Endodermal cell (in vitro differentiated cells): Measurements from ENCODE around the gene HAUS8. TPM values are rescaled to one million over a fixed set of nuclear protein-coding genes. Genes with fewer than 3 reads are reported as not detected.

ENCODE experiments used
- DNase-seq: peaks from one replicate; pipeline ENCODE4 v3.0.0-alpha.2; 2017
- H3K27ac ChIP-seq: 2 replicates; pipeline ENCODE4 v1.5.1; 2013; ENCODE audit warnings: mild to moderate bottlenecking, low read depth, low read length, moderate library complexity
- H3K27me3 ChIP-seq: 2 replicates; pipeline ENCODE4 v1.6.1; 2013; ENCODE audit warnings: mild to moderate bottlenecking, low read length, moderate library complexity; ENCODE audit not compliant: insufficient read depth, control insufficient read depth, poor library complexity, severe bottlenecking
- H3K36me3 ChIP-seq: 2 replicates; pipeline ENCODE4 v1.7.0; 2013; ENCODE audit warnings: mild to moderate bottlenecking, low read length, moderate library complexity; ENCODE audit not compliant: control insufficient read depth, insufficient read depth
- H3K4me1 ChIP-seq: one replicate; pipeline ENCODE4 v1.7.0; 2013; ENCODE audit warnings: low read length; ENCODE audit not compliant: control insufficient read depth, insufficient read depth
- H3K4me3 ChIP-seq: 2 replicates; pipeline ENCODE4 v1.5.1; 2013; ENCODE audit warnings: mild to moderate bottlenecking, low read length, moderate library complexity
- H3K9ac ChIP-seq: 2 replicates; pipeline ENCODE4 v1.6.1; 2013; ENCODE audit warnings: mild to moderate bottlenecking, low read length, moderate library complexity; ENCODE audit not compliant: poor library complexity, severe bottlenecking; ENCODE audit errors: extremely low read depth
- H3K9me3 ChIP-seq: 2 replicates; pipeline ENCODE4 v1.6.1; 2013; ENCODE audit warnings: mild to moderate bottlenecking, low read length, moderate library complexity; ENCODE audit not compliant: control insufficient read depth
- H3K27ac Mint-ChIP-seq: 2 replicates; pipeline ENCODE4 v1.8.0; 2020; ENCODE audit warnings: mixed read lengths
- H3K27me3 Mint-ChIP-seq: 2 replicates; pipeline ENCODE4 v1.8.0; 2021; ENCODE audit warnings: mild to moderate bottlenecking, mixed read lengths; ENCODE audit not compliant: insufficient read depth
- H3K36me3 Mint-ChIP-seq: 2 replicates; pipeline ENCODE4 v1.8.0; 2020; ENCODE audit warnings: low read depth, mixed read lengths
- H3K4me1 Mint-ChIP-seq: 2 replicates; pipeline ENCODE4 v1.8.0; 2020; ENCODE audit warnings: mixed read lengths
- H3K4me3 Mint-ChIP-seq: 2 replicates; pipeline ENCODE4 v1.8.0; 2020; ENCODE audit warnings: mild to moderate bottlenecking, moderate library complexity, mixed read lengths
- H3K9me3 Mint-ChIP-seq: 2 replicates; pipeline ENCODE4 v1.8.0; 2020; ENCODE audit warnings: mild to moderate bottlenecking, mixed read lengths
- CTCF ChIP-seq: fragments of 200-600 bp; sonication (generic); conservative IDR thresholded peaks from 2 replicates; pipeline ENCODE4 v1.5.0; 2021; ENCODE audit warnings: antibody characterized with exemption, mild to moderate bottlenecking
- WGBS, 2 experiments: methylation state at CpG; one replicate each; pipeline versions ENCODE4 v1.1.5 to v1.1.7; 2013; ENCODE audit warnings: missing lambda C conversion rate in 2 of 2, mixed read lengths in 1 of 2; ENCODE audit not compliant: insufficient coverage in 1 of 2, insufficient read length in 1 of 2; 5-methylcytosine and 5-hydroxymethylcytosine counted together
- total RNA-seq, 2 donors: library from RNA; stranded (reverse); fragmentation: NEBNext Ultra II Directional in 1 of 2; extraction: Animal tissue kit (Norgen Biotek cat#: 25700) in 1 of 2; gene quantifications; 2 replicates in 1 of 2; 3 replicates in 1 of 2; pipeline ENCODE4 v1.2.1, GENCODE V29; 2021

HAUS8 gene
- total RNA-seq, 2 donors from 2014 or later = 19.4 to 19.9 TPM

GRCh38 chr19:17023805-17024204 lies 51.4 kb downstream of the HAUS8 start:
- Histone ChIP-seq H3K27ac (no peak overlapping the region), H3K4me3 (no peak overlapping the region), H3K4me1 (no peaks in the 10 kb centered on the region), H3K9ac (no peak overlapping the region), H3K27me3 (peaks cover 11% of the 10 kb centered on the region), H3K9me3 (peaks cover 16% of the 10 kb centered on the region), H3K36me3 (no peaks in the 10 kb centered on the region)
- WGBS, 2 experiments = 87 to 92% methylated on average over 3 of the region's 3 CpGs
- Mint-ChIP-seq H3K36me3 (peaks cover 15% of the 10 kb centered on the region), H3K27me3 (peaks cover 15% of the 10 kb centered on the region), H3K4me3 (no peak overlapping the region), H3K9me3 (peaks cover 17% of the 10 kb centered on the region), H3K4me1 (peaks cover 5% of the 10 kb centered on the region), H3K27ac (no peak overlapping the region)
- no peak for TF ChIP-seq CTCF
- no peak for DNase-seq

GRCh38 chr19:17022738-17023137 lies 52.5 kb downstream of the HAUS8 start:
- no peak overlapping the region for H3K9ac ChIP-seq
- no peak for TF ChIP-seq CTCF
- peaks cover 11% of the 10 kb centered on the region for H3K27me3 ChIP-seq

GRCh38 chr19:17021793-17022590 lies 53.3 kb downstream of the HAUS8 start:
- H3K27ac Mint-ChIP-seq = no peak overlapping the region
- peaks cover 19% of the 10 kb centered on the region for H3K36me3 Mint-ChIP-seq

More at GRCh38 chr19:17022738-17023137, 52.5 kb downstream of the HAUS8 start:
- Mint-ChIP-seq H3K4me3 (no peak overlapping the region), H3K27me3 (peaks cover 11% of the 10 kb centered on the region), H3K9me3 (peaks cover 17% of the 10 kb centered on the region), H3K36me3 (peaks cover 15% of the 10 kb centered on the region), H3K27ac (no peak overlapping the region), H3K4me1 (peaks cover 5% of the 10 kb centered on the region)
- 76 to 85% methylated on average over 7 of the region's 7 CpGs for WGBS, 2 experiments
- DNase-seq = no peak
- Histone ChIP-seq H3K36me3 (no peaks in the 10 kb centered on the region), H3K4me3 (no peak overlapping the region), H3K9me3 (peaks cover 16% of the 10 kb centered on the region), H3K27ac (no peak overlapping the region), H3K4me1 (no peaks in the 10 kb centered on the region)

More at GRCh38 chr19:17021793-17022590, 53.3 kb downstream of the HAUS8 start:
- H3K4me1 ChIP-seq = no peaks in the 10 kb centered on the region
- H3K27ac ChIP-seq = no peak overlapping the region
- H3K9me3 ChIP-seq = peaks cover 16% of the 10 kb centered on the region
- Mint-ChIP-seq H3K4me1 (peaks cover 5% of the 10 kb centered on the region), H3K4me3 (no peak overlapping the region), H3K27me3 (peaks cover 11% of the 10 kb centered on the region), H3K9me3 (peaks cover 17% of the 10 kb centered on the region)
- WGBS, 2 experiments = 92 to 96% methylated on average over 11 to 12 of the region's 12 CpGs
- no peak overlapping the region for H3K4me3 ChIP-seq
- no peak for TF ChIP-seq CTCF
- H3K27me3 ChIP-seq = peaks cover 11% of the 10 kb centered on the region
- DNase-seq = no peak
- no peaks in the 10 kb centered on the region for H3K36me3 ChIP-seq
- no peak overlapping the region for H3K9ac ChIP-seq
